SJCRH30 (cell line): ENCODE results near the gene RBBP8. TPM values are rescaled to one million over a fixed set of nuclear protein-coding genes. Genes with fewer than 3 reads are reported as not detected.
"Not testable (repeated sequence)": the region's sequence is repeated elsewhere in the genome, so short reads cannot be mapped to it uniquely, and the experiment has no call there.

Source experiments
- DNase-seq, 2 experiments: peaks; one replicate each; pipeline ENCODE4 v3.0.0-alpha.2; 2015 to 2020
- H3K27ac ChIP-seq: fragments of 250-450 bp; sonication (Bioruptor Pico); 2 replicates; pipeline ENCODE4 v1.5.1; 2020; ENCODE audit warnings: mild to moderate bottlenecking, moderate library complexity
- H3K27me3 ChIP-seq: fragments of 250-450 bp; sonication (Bioruptor Pico); 2 replicates; pipeline ENCODE4 v1.5.1; 2020; ENCODE audit warnings: mild to moderate bottlenecking, moderate library complexity
- H3K36me3 ChIP-seq: fragments of 250-450 bp; sonication (Bioruptor Pico); 2 replicates; pipeline ENCODE4 v1.5.1; 2020; ENCODE audit warnings: mild to moderate bottlenecking, moderate library complexity
- H3K4me1 ChIP-seq: fragments of 250-450 bp; sonication (Bioruptor Pico); 2 replicates; pipeline ENCODE4 v1.5.1; 2020; ENCODE audit warnings: mild to moderate bottlenecking, moderate library complexity
- H3K4me3 ChIP-seq: fragments of 250-450 bp; sonication (Bioruptor Pico); 2 replicates; pipeline ENCODE4 v1.5.1; 2020; ENCODE audit warnings: mild to moderate bottlenecking, moderate library complexity
- H3K9me3 ChIP-seq: fragments of 250-450 bp; sonication (Bioruptor Pico); replicated peaks from 2 replicates; pipeline ENCODE4 v1.5.1; 2020; ENCODE audit warnings: mild to moderate bottlenecking, moderate library complexity
- total RNA-seq: library from RNA; depleted of rRNA; stranded (reverse); fragments of >200 nt; shearing (Covaris generic); gene quantifications from 2 replicates; pipeline ENCODE4 v1.2.3, GENCODE V29; 2014; rRNA removed

The RBBP8 gene
- 35.9 and 40.9 TPM in 2 replicates for total RNA-seq

GRCh38 chr18:22933206-22933965 lies at the start of gene RBBP8:
Gene RBBP8 (plus strand): TSS chr18:22933328. CDS start chr18:22936852, 3,524 bp downstream.
- no peaks in the 10 kb centered on the region for H3K36me3 ChIP-seq
- no peaks in the 10 kb centered on the region for H3K27me3 ChIP-seq
- H3K9me3 ChIP-seq: no peaks in the 10 kb centered on the region
- DNase-seq: peak; percentile 81 to 82
- H3K27ac ChIP-seq: peak within 1 kb of the TSS; percentile 93
- peak within 1 kb of the TSS; percentile 86 for H3K4me3 ChIP-seq
- H3K4me1 ChIP-seq: no peaks in the 10 kb centered on the region

- Histone ChIP-seq H3K27me3 (no peaks in the 10 kb centered on the region), H3K27ac (no peak overlapping the region), H3K4me1 (no peaks in the 10 kb centered on the region), H3K4me3 (no peak overlapping the region), H3K36me3 (no peaks in the 10 kb centered on the region), H3K9me3 (no peaks in the 10 kb centered on the region)
- no peak for DNase-seq
Observed at GRCh38 chr18:22883827-22884226, 49.3 kb upstream of the RBBP8 start.

- H3K4me3 ChIP-seq, DNase-seq, H3K4me1 ChIP-seq, H3K9me3 ChIP-seq, H3K36me3 ChIP-seq, H3K27ac ChIP-seq, H3K27me3 ChIP-seq: not testable (repeated sequence)
Observed at GRCh38 chr18:22885694-22886093, 47.4 kb upstream of the RBBP8 start.

GRCh38 chr18:22899421-22899820 lies 33.7 kb upstream of the RBBP8 start:
- Histone ChIP-seq H3K4me1 (no peaks in the 10 kb centered on the region), H3K27ac (no peak overlapping the region), H3K27me3 (no peaks in the 10 kb centered on the region), H3K9me3 (no peaks in the 10 kb centered on the region), H3K36me3 (no peaks in the 10 kb centered on the region), H3K4me3 (no peak overlapping the region)
- no peak for DNase-seq

- no peak for DNase-seq
- Histone ChIP-seq H3K27me3 (no peaks in the 10 kb centered on the region), H3K9me3 (no peaks in the 10 kb centered on the region), H3K4me3 (no peak overlapping the region), H3K4me1 (no peaks in the 10 kb centered on the region), H3K36me3 (no peaks in the 10 kb centered on the region), H3K27ac (no peak overlapping the region)
Observed at GRCh38 chr18:22900558-22901238, 32.4 kb upstream of the RBBP8 start.

- Histone ChIP-seq H3K27ac (no peak overlapping the region), H3K36me3 (no peaks in the 10 kb centered on the region), H3K4me1 (no peaks in the 10 kb centered on the region), H3K27me3 (no peaks in the 10 kb centered on the region), H3K4me3 (no peak overlapping the region), H3K9me3 (no peaks in the 10 kb centered on the region)
- DNase-seq: no peak
Observed at GRCh38 chr18:22902093-22902492, 31.0 kb upstream of the RBBP8 start.

- H3K36me3 ChIP-seq, DNase-seq, H3K9me3 ChIP-seq, H3K4me1 ChIP-seq, H3K27me3 ChIP-seq, H3K4me3 ChIP-seq, H3K27ac ChIP-seq: not testable (repeated sequence)
Observed at GRCh38 chr18:22903248-22903647, 29.9 kb upstream of the RBBP8 start.

- Histone ChIP-seq H3K4me1 (no peaks in the 10 kb centered on the region), H3K27ac (no peak overlapping the region), H3K36me3 (no peaks in the 10 kb centered on the region), H3K4me3 (no peak overlapping the region), H3K9me3 (no peaks in the 10 kb centered on the region), H3K27me3 (no peaks in the 10 kb centered on the region)
- no peak for DNase-seq
Observed at GRCh38 chr18:22912149-22912548, 21.0 kb upstream of the RBBP8 start.

- Histone ChIP-seq H3K27ac (no peak overlapping the region), H3K4me3 (no peak overlapping the region), H3K27me3 (no peaks in the 10 kb centered on the region), H3K36me3 (no peaks in the 10 kb centered on the region), H3K4me1 (no peaks in the 10 kb centered on the region), H3K9me3 (no peaks in the 10 kb centered on the region)
- no peak for DNase-seq
Observed at GRCh38 chr18:22912835-22913234, 20.3 kb upstream of the RBBP8 start.

GRCh38 chr18:22913861-22914260 lies 19.3 kb upstream of the RBBP8 start:
- Histone ChIP-seq H3K27ac (no peak overlapping the region), H3K36me3 (no peaks in the 10 kb centered on the region), H3K9me3 (no peaks in the 10 kb centered on the region), H3K4me3 (no peak overlapping the region), H3K4me1 (no peaks in the 10 kb centered on the region), H3K27me3 (no peaks in the 10 kb centered on the region)
- no peak for DNase-seq

GRCh38 chr18:22914633-22915032 lies 18.5 kb upstream of the RBBP8 start:
- H3K4me3 ChIP-seq: no peak overlapping the region
- no peak overlapping the region for H3K27ac ChIP-seq
- H3K27me3 ChIP-seq: no peaks in the 10 kb centered on the region
- H3K9me3 ChIP-seq: no peaks in the 10 kb centered on the region
- no peaks in the 10 kb centered on the region for H3K4me1 ChIP-seq
- no peaks in the 10 kb centered on the region for H3K36me3 ChIP-seq
- no peak for DNase-seq

- no peaks in the 10 kb centered on the region for H3K9me3 ChIP-seq
- DNase-seq: no peak
- no peaks in the 10 kb centered on the region for H3K27me3 ChIP-seq
- no peaks in the 10 kb centered on the region for H3K36me3 ChIP-seq
- H3K27ac ChIP-seq: no peak overlapping the region
- H3K4me1 ChIP-seq: no peaks in the 10 kb centered on the region
- H3K4me3 ChIP-seq: no peak overlapping the region
Observed at GRCh38 chr18:22915337-22915736, 17.8 kb upstream of the RBBP8 start.

GRCh38 chr18:22921772-22922171 lies 11.4 kb upstream of the RBBP8 start:
- H3K36me3 ChIP-seq: no peaks in the 10 kb centered on the region
- no peak overlapping the region for H3K4me3 ChIP-seq
- H3K27ac ChIP-seq: no peak overlapping the region
- H3K27me3 ChIP-seq: no peaks in the 10 kb centered on the region
- no peaks in the 10 kb centered on the region for H3K9me3 ChIP-seq
- H3K4me1 ChIP-seq: peaks cover 4% of the 10 kb centered on the region; the same call in 1 of the 2 replicates
- DNase-seq: peak in 1 of 2 experiments; percentile 32

GRCh38 chr18:22924589-22924988 lies 8.5 kb upstream of the RBBP8 start:
- DNase-seq: no peak
- no peaks in the 10 kb centered on the region for H3K9me3 ChIP-seq
- H3K27ac ChIP-seq: no peak overlapping the region
- peaks cover 4% of the 10 kb centered on the region; the same call in 1 of the 2 replicates for H3K4me1 ChIP-seq
- no peaks in the 10 kb centered on the region for H3K27me3 ChIP-seq
- H3K4me3 ChIP-seq: no peak overlapping the region
- H3K36me3 ChIP-seq: no peaks in the 10 kb centered on the region

- no peak overlapping the region for H3K27ac ChIP-seq
- H3K27me3 ChIP-seq: no peaks in the 10 kb centered on the region
- H3K36me3 ChIP-seq: no peaks in the 10 kb centered on the region
- no peak for DNase-seq
- H3K4me1 ChIP-seq: peaks cover 4% of the 10 kb centered on the region; the same call in 1 of the 2 replicates
- no peaks in the 10 kb centered on the region for H3K9me3 ChIP-seq
- H3K4me3 ChIP-seq: no peak overlapping the region
Observed at GRCh38 chr18:22926454-22926853, 6.7 kb upstream of the RBBP8 start.
